Osteocyte (in vitro differentiated cells): ENCODE measurements around the gene AP3D1. TPM values are rescaled to one million over a fixed set of nuclear protein-coding genes. Genes with fewer than 3 reads are reported as not detected.

ENCODE experiments used
- DNase-seq: peaks from one replicate; pipeline ENCODE4 v3.0.0; 2021; ENCODE audit warnings: mixed read lengths; ENCODE audit not compliant: unreplicated experiment; ENCODE audit errors: extremely low spot score
- H3K27ac Mint-ChIP-seq: one replicate; pipeline ENCODE4 v1.8.0; 2021; ENCODE audit warnings: mild to moderate bottlenecking, mixed read lengths; ENCODE audit not compliant: unreplicated experiment
- H3K27me3 Mint-ChIP-seq: one replicate; pipeline ENCODE4 v1.8.0; 2021; ENCODE audit warnings: mixed read lengths; ENCODE audit not compliant: unreplicated experiment
- H3K36me3 Mint-ChIP-seq: one replicate; pipeline ENCODE4 v1.8.0; 2021; ENCODE audit warnings: mixed read lengths; ENCODE audit not compliant: unreplicated experiment
- H3K4me1 Mint-ChIP-seq: one replicate; pipeline ENCODE4 v1.8.0; 2021; ENCODE audit warnings: mixed read lengths; ENCODE audit not compliant: unreplicated experiment
- H3K4me3 Mint-ChIP-seq: one replicate; pipeline ENCODE4 v1.8.0; 2021; ENCODE audit warnings: mild to moderate bottlenecking, moderate library complexity, mixed read lengths; ENCODE audit not compliant: unreplicated experiment
- H3K9me3 Mint-ChIP-seq: one replicate; pipeline ENCODE4 v1.8.0; 2021; ENCODE audit warnings: mixed read lengths; ENCODE audit not compliant: unreplicated experiment
- total RNA-seq: library from RNA; stranded (reverse); gene quantifications from 2 replicates; pipeline ENCODE4 v1.2.1, GENCODE V29; 2021
- TF ChIP-seq, protein P1 (sequence below): fragments of 200-600 bp; sonication (generic); IDR thresholded peaks from 2 replicates; pipeline ENCODE4 v1.5.0; 2021; ENCODE audit warnings: antibody characterized with exemption, mild to moderate bottlenecking, moderate library complexity

Gene AP3D1
- total RNA-seq, 1 donor from 2014 or later: 139 TPM

- no peaks in the 10 kb centered on the region for H3K27me3 Mint-ChIP-seq
- H3K9me3 Mint-ChIP-seq: no peaks in the 10 kb centered on the region
- TF ChIP-seq, protein P1, sequence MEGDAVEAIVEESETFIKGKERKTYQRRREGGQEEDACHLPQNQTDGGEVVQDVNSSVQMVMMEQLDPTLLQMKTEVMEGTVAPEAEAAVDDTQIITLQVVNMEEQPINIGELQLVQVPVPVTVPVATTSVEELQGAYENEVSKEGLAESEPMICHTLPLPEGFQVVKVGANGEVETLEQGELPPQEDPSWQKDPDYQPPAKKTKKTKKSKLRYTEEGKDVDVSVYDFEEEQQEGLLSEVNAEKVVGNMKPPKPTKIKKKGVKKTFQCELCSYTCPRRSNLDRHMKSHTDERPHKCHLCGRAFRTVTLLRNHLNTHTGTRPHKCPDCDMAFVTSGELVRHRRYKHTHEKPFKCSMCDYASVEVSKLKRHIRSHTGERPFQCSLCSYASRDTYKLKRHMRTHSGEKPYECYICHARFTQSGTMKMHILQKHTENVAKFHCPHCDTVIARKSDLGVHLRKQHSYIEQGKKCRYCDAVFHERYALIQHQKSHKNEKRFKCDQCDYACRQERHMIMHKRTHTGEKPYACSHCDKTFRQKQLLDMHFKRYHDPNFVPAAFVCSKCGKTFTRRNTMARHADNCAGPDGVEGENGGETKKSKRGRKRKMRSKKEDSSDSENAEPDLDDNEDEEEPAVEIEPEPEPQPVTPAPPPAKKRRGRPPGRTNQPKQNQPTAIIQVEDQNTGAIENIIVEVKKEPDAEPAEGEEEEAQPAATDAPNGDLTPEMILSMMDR: no peak
- H3K36me3 Mint-ChIP-seq: peaks cover 47% of the 10 kb centered on the region
- no peak overlapping the region for H3K27ac Mint-ChIP-seq
- H3K4me3 Mint-ChIP-seq: no peak overlapping the region
- peaks cover 4% of the 10 kb centered on the region for H3K4me1 Mint-ChIP-seq
- DNase-seq: no peak
Observed at GRCh38 chr19:2118438-2118837, 32.9 kb downstream of the AP3D1 start.

DNA sequence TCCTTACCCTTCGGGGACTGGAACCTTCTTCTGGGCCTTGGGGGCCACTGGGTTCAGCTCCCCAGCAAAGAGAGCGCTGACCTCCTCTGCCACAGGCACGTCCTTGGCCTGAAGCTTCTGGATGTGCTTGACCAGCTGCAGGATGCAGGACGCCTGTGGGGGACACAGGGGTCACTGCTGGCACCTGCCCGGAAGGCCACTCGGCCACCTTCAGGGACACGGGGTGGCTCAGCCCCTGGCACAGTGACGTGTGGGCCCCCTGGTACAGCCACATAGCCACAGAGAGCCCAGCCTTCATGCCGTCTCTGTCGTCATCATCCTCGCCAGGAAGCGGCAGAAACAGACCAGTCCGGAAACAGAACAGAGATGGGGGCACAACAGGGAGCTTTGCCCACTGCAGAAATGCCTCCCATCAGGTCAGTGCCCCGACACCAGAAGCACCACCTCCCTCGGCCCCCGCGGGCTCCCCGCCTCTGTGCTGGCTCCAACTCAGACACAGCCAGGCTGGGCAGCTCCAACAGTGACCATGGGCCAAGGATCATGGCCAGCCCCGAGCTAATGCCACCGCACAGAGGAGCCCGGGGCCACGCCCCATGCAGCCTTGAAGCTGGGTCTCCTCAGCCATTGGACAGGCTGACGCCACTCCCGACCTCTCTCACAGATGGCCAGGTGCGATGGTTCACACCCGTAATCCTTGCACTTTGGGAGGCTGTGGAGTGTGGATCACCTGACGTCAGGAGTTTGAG, 34.0 kb downstream of the AP3D1 start:
- H3K36me3 Mint-ChIP-seq: peaks cover 45% of the 10 kb centered on the region
- DNase-seq: no peak
- no peak overlapping the region for H3K27ac Mint-ChIP-seq
- no peaks in the 10 kb centered on the region for H3K9me3 Mint-ChIP-seq
- no peak overlapping the region for H3K4me3 Mint-ChIP-seq
- TF ChIP-seq, protein P1: no peak
- peaks cover 4% of the 10 kb centered on the region for H3K4me1 Mint-ChIP-seq
- no peaks in the 10 kb centered on the region for H3K27me3 Mint-ChIP-seq

DNA sequence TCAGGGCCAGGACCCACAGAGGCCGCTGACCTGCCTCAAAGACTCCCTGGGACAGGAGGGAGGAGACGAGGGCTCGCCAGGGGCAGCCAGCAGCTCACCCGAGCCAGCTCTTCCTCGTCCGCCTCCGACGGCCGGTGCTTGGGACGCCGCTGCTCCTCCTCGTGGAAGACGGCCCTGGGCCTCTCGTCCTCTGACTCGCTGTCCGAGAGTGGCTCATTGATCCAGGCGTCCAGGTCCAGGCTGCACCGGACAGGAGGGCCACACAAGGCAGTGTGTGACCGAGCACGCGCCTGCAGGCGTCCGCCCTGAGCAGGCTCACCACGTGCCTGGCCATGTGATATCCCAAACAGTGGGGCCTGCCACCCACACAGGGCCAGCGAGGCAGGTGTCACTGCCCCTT, 34.9 kb downstream of the AP3D1 start:
- Mint-ChIP-seq H3K9me3 (no peaks in the 10 kb centered on the region), H3K4me3 (no peak overlapping the region), H3K36me3 (peaks cover 45% of the 10 kb centered on the region), H3K4me1 (peaks cover 4% of the 10 kb centered on the region), H3K27me3 (no peaks in the 10 kb centered on the region), H3K27ac (no peak overlapping the region)
- no peak for DNase-seq
- TF ChIP-seq, protein P1: no peak

- no peaks in the 10 kb centered on the region for H3K27me3 Mint-ChIP-seq
- no peak overlapping the region for H3K4me3 Mint-ChIP-seq
- H3K4me1 Mint-ChIP-seq: peaks cover 4% of the 10 kb centered on the region
- H3K9me3 Mint-ChIP-seq: no peaks in the 10 kb centered on the region
- TF ChIP-seq, protein P1: no peak
- DNase-seq: no peak
- H3K27ac Mint-ChIP-seq: no peak overlapping the region
- peaks cover 40% of the 10 kb centered on the region for H3K36me3 Mint-ChIP-seq
Observed at GRCh38 chr19:2115911-2116426, 35.4 kb downstream of the AP3D1 start.

GRCh38 chr19:2115324-2115723, 36.0 kb downstream of the AP3D1 start:
- no peaks in the 10 kb centered on the region for H3K9me3 Mint-ChIP-seq
- no peak overlapping the region for H3K4me3 Mint-ChIP-seq

More at GRCh38 chr19:2115324-2115723, 36.0 kb downstream of the AP3D1 start:
- H3K4me1 Mint-ChIP-seq: peaks cover 4% of the 10 kb centered on the region
- H3K36me3 Mint-ChIP-seq: peaks cover 36% of the 10 kb centered on the region
- no peak for DNase-seq
- H3K27me3 Mint-ChIP-seq: no peaks in the 10 kb centered on the region
- H3K27ac Mint-ChIP-seq: no peak overlapping the region
- TF ChIP-seq, protein P1: no peak
